ENCODE results near the gene EVA1C. TPM values are rescaled to one million over a fixed set of nuclear protein-coding genes. Genes with fewer than 3 reads are reported as not detected.
"Not testable (repeated sequence)": the region's sequence is repeated elsewhere in the genome, so short reads cannot be mapped to it uniquely, and the experiment has no call there.

Gene EVA1C
- total RNA-seq, 1 experiment from 2014 or later: 3.8 TPM

- not testable (repeated sequence) for DNase-seq (ENCODE audit: low spot score)
Measured at GRCh38 chr21:32462564-32462963, 50.1 kb downstream of the EVA1C start.

GRCh38 chr21:32463367-32463766, 50.9 kb downstream of the EVA1C start:
- peak; percentile 97 for DNase-seq (ENCODE audit: low spot score)

GRCh38 chr21:32463889-32464300, 51.4 kb downstream of the EVA1C start:
- DNase-seq (ENCODE audit: low spot score): peak; percentile 93

- no peak for DNase-seq (ENCODE audit: low spot score)
Measured at GRCh38 chr21:32467291-32467690, 54.8 kb downstream of the EVA1C start.

DNA sequence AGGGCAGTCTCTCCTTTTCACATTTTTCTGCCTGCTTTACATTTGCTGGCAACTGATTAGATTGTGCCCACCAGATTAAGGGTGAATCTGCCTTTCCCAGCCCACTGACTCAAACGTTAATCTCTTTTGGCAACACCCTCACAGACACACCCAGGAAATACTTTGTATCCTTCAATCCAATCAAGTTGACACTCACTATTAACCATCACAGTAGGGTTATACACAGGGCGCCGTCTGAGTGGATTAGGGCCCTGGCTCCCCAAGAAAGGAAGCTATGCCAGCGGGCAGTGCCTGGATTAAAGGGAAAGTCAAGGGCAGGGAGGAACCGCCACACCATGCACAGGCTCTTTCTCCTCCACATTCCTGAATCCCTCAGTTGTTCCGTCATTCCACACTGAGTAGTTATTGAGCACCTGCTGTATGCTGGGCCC, 56.2 kb downstream of the EVA1C start:
- DNase-seq (ENCODE audit: low spot score): no peak

- DNase-seq (ENCODE audit: low spot score): no peak
Measured at GRCh38 chr21:32469628-32470027, 57.1 kb downstream of the EVA1C start.

DNA sequence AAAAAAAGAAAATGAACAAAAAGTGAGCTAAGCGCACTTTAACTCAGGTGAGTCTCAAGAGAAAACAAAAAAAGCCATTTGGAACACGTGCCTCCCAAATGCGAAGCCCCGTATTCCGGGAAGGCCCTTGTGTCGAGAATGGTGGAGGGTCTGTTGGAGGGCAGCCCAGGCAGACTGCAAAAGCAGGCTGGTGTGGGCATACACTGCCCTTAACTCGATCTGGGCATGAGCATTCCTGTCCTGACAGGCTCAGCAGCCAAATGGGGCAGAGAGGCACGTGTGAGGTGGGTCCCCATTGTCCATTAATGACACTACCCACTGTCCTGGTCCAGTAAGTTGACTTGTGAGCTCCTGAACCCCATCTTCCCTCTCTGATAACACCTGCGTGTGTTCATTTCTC, 57.7 kb downstream of the EVA1C start:
- no peak for DNase-seq (ENCODE audit: low spot score)

DNA sequence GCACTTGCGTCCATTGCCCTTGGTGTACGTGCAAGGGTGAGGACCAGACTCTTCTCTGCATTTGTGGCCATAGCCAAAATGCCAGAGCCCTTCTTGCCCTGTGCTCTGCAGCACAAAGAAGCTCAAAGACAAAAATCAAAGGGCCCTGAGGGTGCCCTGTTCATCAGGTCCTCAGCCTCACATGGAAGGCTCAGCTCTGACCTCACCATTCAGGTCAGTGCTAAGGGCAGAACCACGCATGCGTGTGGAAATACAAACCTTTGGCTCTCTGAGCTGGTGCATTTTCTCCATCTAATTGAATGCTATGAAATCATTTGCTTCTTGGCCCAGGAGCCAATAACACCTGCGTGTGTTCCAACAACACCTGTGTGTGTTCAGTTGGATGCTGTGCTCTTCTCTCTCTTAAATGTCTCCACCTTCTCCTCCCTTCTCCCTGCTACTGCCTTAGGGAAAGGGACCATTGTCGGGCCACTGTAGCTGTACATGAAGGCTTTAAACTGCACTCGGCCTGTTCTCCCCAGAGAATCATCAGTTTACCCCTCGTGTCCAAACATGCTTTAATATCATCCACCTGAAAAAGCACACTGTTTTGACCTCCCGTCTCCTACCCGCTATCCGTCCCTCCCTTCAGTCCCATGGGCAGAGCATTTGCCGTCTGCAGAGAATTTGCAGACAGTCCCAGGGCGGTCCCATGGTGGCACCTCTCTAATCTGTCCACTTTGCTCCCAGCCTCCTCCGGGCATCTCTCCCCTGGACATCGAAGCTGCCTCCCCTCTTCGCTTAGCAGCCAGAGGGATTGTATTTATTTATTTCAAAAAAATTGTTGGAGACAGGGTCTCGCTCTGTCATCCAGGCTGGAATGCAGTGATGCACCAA, 60.6 kb downstream of the EVA1C start:
- no peak for DNase-seq (ENCODE audit: low spot score)

GRCh38 chr21:32474179-32475059, 61.9 kb downstream of the EVA1C start:
- DNase-seq (ENCODE audit: low spot score): no peak

GRCh38 chr21:32475162-32475812, 62.8 kb downstream of the EVA1C start:
- DNase-seq (ENCODE audit: low spot score): no peak

DNA sequence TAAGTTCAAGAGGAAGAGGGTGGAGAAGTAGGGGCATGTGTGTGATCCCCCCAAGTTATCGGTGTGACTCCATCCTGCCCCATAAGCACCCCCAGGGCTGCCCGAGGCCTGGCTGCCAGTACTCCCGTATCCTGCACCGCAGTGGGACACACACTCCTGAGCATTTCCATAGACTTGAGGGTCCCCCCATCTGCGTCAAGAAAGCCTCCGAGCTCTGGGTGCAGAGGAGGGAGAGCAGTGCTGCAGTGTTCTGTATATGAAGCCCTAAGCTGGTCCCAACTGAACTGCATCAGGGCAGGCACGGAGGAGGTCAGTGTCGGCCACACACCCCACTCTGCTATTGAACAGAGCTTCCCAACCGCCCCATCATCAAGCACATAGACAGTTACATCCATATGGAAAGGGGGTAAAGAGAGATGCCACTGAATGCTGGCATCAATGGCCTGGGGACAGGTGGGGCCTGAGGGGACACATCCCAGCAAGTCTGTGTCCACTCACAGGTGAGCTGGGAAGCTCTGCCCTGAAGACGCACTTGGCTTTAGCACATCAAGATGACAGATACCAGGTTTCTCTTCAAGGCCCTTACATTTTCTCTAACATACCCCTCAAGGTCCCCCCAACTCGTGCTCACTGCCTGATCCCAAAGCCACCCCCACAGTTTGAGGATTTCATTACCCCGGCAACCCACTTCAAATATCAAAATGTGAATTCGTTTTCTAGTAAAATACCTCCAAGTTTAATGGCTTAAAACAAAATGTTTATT, 64.3 kb downstream of the EVA1C start:
- DNase-seq (ENCODE audit: low spot score): no peak

DNA sequence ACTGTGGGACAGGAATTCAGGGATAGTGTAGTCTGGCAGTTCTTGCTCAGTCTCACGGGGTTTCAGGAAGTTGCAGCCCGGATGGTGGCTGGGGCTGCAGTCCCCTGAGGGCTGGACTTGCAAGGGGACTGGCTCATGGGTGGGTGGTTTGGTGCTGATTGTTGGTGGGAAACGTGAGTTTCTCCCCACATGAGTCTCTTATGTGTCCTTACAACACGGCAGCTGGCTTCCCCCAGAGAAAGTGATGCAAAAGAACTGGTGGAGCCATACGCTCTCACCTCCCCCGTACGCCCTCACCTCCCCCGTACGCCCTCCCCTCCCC, 64.9 kb downstream of the EVA1C start:
- DNase-seq (ENCODE audit: low spot score): no peak

GRCh38 chr21:32481875-32482408, 69.4 kb downstream of the EVA1C start:
- no peak for DNase-seq (ENCODE audit: low spot score)

- DNase-seq (ENCODE audit: low spot score): no peak
Measured at GRCh38 chr21:32482565-32483292, 70.2 kb downstream of the EVA1C start.

- no peak for DNase-seq (ENCODE audit: low spot score)
Measured at GRCh38 chr21:32483293-32483595, 70.7 kb downstream of the EVA1C start.

- no peak for DNase-seq (ENCODE audit: low spot score)
Measured at GRCh38 chr21:32484706-32485380, 72.3 kb downstream of the EVA1C start.

DNA sequence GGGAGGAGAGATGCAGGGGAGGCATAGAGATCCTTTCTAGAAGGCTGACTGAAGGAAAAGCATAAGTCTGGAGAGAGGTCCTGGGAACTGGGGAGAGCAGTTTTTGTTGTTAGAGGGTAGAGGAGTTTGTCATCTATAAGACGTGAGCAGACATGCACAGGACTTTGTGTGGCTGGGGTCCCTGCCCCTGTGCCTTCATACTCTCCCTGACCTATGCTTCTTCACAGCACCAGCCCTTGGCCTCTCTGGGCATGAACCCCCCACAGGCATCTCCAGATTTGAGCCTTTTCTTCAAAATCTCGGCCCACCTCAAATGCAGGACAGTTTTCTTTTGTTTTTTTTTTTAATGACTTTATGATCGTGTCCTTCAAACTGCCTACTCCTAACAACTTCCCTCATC, 79.9 kb downstream of the EVA1C start:
- no peak for DNase-seq (ENCODE audit: low spot score)

- DNase-seq (ENCODE audit: low spot score): peak; percentile 70
Measured at GRCh38 chr21:32494934-32495709, 82.6 kb downstream of the EVA1C start.

DNA sequence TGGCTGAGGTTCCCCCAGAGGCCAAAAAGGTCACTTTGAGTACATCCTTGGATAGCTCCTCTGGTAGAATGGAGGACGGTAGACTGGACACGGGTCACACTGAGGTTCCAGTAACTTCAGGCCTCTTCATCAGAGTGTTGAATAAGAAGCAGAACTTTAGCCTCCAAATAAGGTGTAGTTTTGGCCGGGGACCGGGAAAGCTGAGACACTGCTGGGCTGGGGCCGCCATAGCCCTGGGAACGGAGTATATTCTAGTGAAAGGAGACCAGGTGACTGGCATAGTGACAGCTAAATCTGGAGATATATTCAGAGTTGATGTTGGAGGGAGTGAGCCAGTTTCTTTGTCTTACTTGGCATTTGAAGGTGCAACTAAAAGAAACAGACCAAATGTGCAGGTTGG, 84.1 kb downstream of the EVA1C start:
- DNase-seq (ENCODE audit: low spot score): no peak

Data from H4 (cell line).